MCF 10A (cell line): ENCODE measurements around the gene DLG3. TPM values are rescaled to one million over a fixed set of nuclear protein-coding genes. Genes with fewer than 3 reads are reported as not detected.

Experiments used
- BruUV-seq: library from RNA; stranded (reverse); fragments of 400-500 nt; replicated peaks from 2 replicates; lab custom pipeline; 2021; lab: Mats Ljungman, UMichigan
- CTCF ChIA-PET: fragments of 300-600 bp; sonication (Branson Sonifier 250); formaldehyde crosslinking; extraction: SDS; loops from one replicate; lab custom pipeline; 2021; ENCODE audit warnings: antibody characterized with exemption, inconsistent platforms; lab: Yijun Ruan, JAX
- POLR2A ChIA-PET: fragments of 300-600, 350-650 bp; sonication (Branson Sonifier 250); formaldehyde crosslinking; extraction: SDS; loops from one replicate; lab custom pipeline; 2020; ENCODE audit warnings: antibody characterized with exemption, inconsistent platforms; lab: Yijun Ruan, JAX
- DNase-seq: peaks from one replicate; pipeline ENCODE4 v3.0.0-alpha.2; 2018; ENCODE audit not compliant: unreplicated experiment
- H3K27ac Mint-ChIP-seq: one replicate; pipeline ENCODE4 v1.8.0; 2022; ENCODE audit warnings: mild to moderate bottlenecking, low read depth, mixed read lengths; ENCODE audit not compliant: unreplicated experiment
- H3K27me3 Mint-ChIP-seq: one replicate; pipeline ENCODE4 v1.8.0; 2022; ENCODE audit warnings: mixed read lengths; ENCODE audit not compliant: insufficient read depth, unreplicated experiment
- H3K36me3 Mint-ChIP-seq: one replicate; pipeline ENCODE4 v1.8.0; 2022; ENCODE audit warnings: mild to moderate bottlenecking, moderate library complexity, mixed read lengths; ENCODE audit not compliant: insufficient read depth, unreplicated experiment
- H3K4me1 Mint-ChIP-seq: one replicate; pipeline ENCODE4 v1.8.0; 2022; ENCODE audit warnings: mixed read lengths; ENCODE audit not compliant: insufficient read depth, unreplicated experiment
- H3K4me3 Mint-ChIP-seq: one replicate; pipeline ENCODE4 v1.8.0; 2022; ENCODE audit warnings: mild to moderate bottlenecking, moderate library complexity, mixed read lengths; ENCODE audit not compliant: unreplicated experiment
- H3K9me3 Mint-ChIP-seq: one replicate; pipeline ENCODE4 v1.8.0; 2022; ENCODE audit warnings: mixed read lengths; ENCODE audit not compliant: unreplicated experiment
- CTCF ChIP-seq: fragments of 200-600 bp; IDR thresholded peaks from one replicate; pipeline ENCODE4 v1.8.0; 2022; ENCODE audit warnings: antibody characterized with exemption, mild to moderate bottlenecking; ENCODE audit not compliant: unreplicated experiment
- intact Hi-C: fragments of 100-400 bp; cut with micrococcal nuclease; formaldehyde crosslinking; loops from 2 replicates; pipeline ENCODE4 v1.14.1; 2022
- total RNA-seq: library from RNA; stranded (reverse); gene quantifications from 2 replicates; pipeline ENCODE4 v1.2.3, GENCODE V29; 2022

The DLG3 gene
- total RNA-seq, 1 experiment from 2014 or later = 12.8 TPM

GRCh38 chrX:70468709-70469108 is 24.1 kb downstream of the DLG3 start:
- peaks cover 7% of the 10 kb centered on the region for H3K36me3 Mint-ChIP-seq
- peaks cover 39% of the 10 kb centered on the region for H3K27me3 Mint-ChIP-seq
- DNase-seq = no peak
- no peak overlapping the region for H3K27ac Mint-ChIP-seq
- H3K4me1 Mint-ChIP-seq = no peaks in the 10 kb centered on the region
- no TSS peak for BruUV-seq
- H3K9me3 Mint-ChIP-seq = no peaks in the 10 kb centered on the region
- no peak for TF ChIP-seq CTCF
- CTCF ChIA-PET = no interaction called here
- intact Hi-C loops = no loop called here
- POLR2A ChIA-PET = interaction anchor here (0.7 kb wide), 1 partner anchor 10 kb away, joined by 3 read pairs; no protein-coding TSS in a partner anchor
- no peak overlapping the region for H3K4me3 Mint-ChIP-seq

- Mint-ChIP-seq H3K4me1 (no peaks in the 10 kb centered on the region), H3K27ac (no peak overlapping the region), H3K27me3 (peaks cover 41% of the 10 kb centered on the region), H3K36me3 (peaks cover 7% of the 10 kb centered on the region), H3K9me3 (no peaks in the 10 kb centered on the region), H3K4me3 (no peak overlapping the region)
- no peak for TF ChIP-seq CTCF
- POLR2A ChIA-PET = interaction anchor here (0.7 kb wide), 1 partner anchor 366 kb away, joined by 4 read pairs; no protein-coding TSS in a partner anchor
- intact Hi-C loops = no loop called here
- no peak for DNase-seq
- CTCF ChIA-PET = interaction anchor here (0.7 kb wide), 1 partner anchor 17 kb away, joined by 4 read pairs; no protein-coding TSS in a partner anchor
- BruUV-seq = no TSS peak
Observed at GRCh38 chrX:70470850-70471289, 26.2 kb downstream of the DLG3 start.

GRCh38 chrX:70476166-70476933 is 31.7 kb downstream of the DLG3 start:
- TF ChIP-seq CTCF = no peak
- DNase-seq = no peak
- POLR2A ChIA-PET = interaction anchor here (0.8 to 2.4 kb wide), 3 partner anchors 21 to 187 kb away, joined by 3 to 15 read pairs (median 3); partner anchors contain the start of genes KIF4A and PDZD11
- Mint-ChIP-seq H3K4me3 (no peak overlapping the region), H3K9me3 (no peaks in the 10 kb centered on the region), H3K4me1 (peaks cover 27% of the 10 kb centered on the region), H3K27me3 (peaks cover 59% of the 10 kb centered on the region), H3K36me3 (no peaks in the 10 kb centered on the region), H3K27ac (peak overlapping the region; percentile 76)
- no TSS peak for BruUV-seq
- intact Hi-C loops = no loop called here
- CTCF ChIA-PET = interaction anchor here (0.6 kb wide), 2 partner anchors 278 to 633 kb away, joined by 3 read pairs; no protein-coding TSS in a partner anchor
